GM20000 (cell line): Measurements from ENCODE around the gene CPS1.

Experiments
- DNase-seq: peaks from one replicate; pipeline ENCODE4 v3.0.0; 2012; ENCODE audit warnings: low spot score
- TF ChIP-seq, protein P1 (sequence below): IDR thresholded peaks from 2 replicates; pipeline ENCODE4 v1.5.1; 2012; ENCODE audit warnings: mild to moderate bottlenecking, control low read depth; ENCODE audit errors: extremely low read depth, missing control alignments

The CPS1 gene

DNA sequence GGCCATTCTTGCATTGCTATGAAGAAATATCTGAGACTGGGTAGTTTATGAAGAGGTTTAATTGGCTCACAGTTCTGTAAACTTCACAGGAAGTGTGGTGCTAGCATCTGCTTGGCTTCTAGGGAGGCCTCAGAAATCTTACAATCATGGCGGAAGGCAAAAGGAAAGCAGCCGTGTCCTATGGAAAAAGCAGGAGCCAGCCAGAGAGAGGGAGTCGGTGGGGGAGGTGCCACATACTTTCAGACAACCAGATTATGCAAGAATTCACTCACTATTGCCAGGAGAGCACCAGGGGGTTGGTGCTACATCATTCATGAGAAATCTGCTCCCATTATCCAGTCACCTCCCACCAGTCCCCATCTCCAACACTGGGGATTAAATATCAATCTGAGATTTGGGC, 64.1 kb downstream of the CPS1 start:
- no peak for DNase-seq
- TF ChIP-seq, protein P1, sequence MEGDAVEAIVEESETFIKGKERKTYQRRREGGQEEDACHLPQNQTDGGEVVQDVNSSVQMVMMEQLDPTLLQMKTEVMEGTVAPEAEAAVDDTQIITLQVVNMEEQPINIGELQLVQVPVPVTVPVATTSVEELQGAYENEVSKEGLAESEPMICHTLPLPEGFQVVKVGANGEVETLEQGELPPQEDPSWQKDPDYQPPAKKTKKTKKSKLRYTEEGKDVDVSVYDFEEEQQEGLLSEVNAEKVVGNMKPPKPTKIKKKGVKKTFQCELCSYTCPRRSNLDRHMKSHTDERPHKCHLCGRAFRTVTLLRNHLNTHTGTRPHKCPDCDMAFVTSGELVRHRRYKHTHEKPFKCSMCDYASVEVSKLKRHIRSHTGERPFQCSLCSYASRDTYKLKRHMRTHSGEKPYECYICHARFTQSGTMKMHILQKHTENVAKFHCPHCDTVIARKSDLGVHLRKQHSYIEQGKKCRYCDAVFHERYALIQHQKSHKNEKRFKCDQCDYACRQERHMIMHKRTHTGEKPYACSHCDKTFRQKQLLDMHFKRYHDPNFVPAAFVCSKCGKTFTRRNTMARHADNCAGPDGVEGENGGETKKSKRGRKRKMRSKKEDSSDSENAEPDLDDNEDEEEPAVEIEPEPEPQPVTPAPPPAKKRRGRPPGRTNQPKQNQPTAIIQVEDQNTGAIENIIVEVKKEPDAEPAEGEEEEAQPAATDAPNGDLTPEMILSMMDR, result no peak

DNA sequence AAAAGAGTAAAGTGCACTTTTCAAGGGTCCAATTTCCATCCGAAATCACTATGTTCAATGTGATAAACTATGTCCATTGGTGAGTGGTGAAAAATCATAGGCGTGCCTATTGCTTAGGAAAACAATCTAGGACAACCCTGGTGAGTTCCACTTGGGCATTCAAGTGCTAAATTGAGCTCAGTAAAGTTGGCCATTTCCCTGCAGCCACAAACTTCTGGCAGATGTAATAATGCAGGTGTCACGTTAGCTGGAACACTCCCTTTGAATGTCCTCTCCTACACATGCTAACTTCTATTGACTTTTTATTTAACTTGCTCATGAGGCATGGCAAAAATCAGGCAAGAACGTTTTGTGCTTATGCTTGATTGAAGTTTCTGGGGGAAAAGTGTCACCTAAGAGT, 67.1 kb downstream of the CPS1 start:
- TF ChIP-seq, protein P1, result no peak
- no peak for DNase-seq

DNA sequence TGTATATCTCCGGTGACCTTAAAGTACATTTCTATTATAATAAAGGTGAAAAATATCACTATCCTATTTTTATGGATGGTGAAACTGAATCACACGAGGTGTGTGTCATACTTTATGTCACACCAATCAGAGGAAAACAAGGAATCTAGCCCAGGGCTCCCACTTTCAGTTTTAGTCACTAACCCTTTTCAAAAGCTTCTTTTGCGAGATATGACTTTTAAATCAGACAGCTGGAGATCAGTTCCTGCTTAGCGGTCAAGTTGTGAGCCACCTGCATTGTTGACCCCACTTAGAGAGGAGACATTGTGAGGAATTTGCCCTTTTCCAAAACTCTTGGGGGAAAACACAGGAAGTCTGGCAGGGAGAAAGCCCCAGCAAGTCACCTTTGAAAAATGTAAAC, 70.5 kb downstream of the CPS1 start:
- DNase-seq, result no peak
- TF ChIP-seq, protein P1, result no peak

DNA sequence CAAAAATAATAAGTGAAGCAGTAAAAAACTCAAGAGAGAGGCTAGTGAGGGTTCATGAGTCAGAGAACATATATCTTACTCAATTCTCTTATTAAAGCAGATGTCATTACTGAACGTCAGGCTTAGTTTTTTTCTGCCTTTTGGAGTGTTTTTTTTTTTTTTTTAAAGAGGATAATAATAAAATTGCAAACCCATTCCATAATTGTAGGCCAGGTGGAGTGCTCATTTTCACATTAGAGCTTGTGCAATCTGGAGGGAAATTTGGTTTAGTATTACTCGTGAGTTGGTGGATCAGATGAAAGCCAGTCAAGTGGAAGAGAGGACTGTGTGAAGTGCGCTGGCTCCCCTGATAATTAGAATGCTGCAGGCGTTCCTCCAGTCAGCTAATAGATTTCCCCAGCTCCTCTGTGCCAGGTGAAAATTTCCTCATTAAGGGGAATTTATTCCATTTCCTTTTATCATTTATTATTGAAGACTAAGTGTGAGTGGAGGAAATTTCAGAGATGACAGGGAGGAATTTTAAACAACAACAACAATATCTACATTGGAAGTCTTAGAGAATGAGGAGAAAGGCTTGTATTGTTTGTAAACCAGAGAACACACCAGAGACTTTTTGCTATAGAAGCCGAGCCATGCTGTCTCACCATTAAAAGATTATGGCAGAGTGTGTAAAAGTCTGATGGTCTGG, 74.6 kb downstream of the CPS1 start:
- TF ChIP-seq, protein P1, result no peak
- DNase-seq, result no peak

DNA sequence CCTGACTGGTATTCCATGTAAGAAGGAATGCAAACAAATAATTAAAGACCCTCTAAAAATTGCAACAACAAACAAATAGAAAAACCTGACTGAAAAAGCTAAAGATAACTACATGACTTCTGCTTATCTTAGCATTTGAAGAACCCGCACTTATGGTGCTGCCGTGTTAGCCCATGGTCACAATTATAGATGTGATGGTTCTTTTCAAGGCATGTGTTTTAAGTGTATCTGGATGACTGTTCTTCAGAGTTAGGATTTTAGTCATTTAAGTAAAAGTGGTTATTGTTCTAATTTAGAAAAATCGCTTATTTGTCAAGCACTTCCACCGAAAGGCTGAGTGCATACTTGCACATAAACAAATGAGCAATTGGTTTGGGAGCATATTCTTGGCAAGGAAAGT, 77.3 kb downstream of the CPS1 start:
- TF ChIP-seq, protein P1, result no peak
- no peak for DNase-seq

DNA sequence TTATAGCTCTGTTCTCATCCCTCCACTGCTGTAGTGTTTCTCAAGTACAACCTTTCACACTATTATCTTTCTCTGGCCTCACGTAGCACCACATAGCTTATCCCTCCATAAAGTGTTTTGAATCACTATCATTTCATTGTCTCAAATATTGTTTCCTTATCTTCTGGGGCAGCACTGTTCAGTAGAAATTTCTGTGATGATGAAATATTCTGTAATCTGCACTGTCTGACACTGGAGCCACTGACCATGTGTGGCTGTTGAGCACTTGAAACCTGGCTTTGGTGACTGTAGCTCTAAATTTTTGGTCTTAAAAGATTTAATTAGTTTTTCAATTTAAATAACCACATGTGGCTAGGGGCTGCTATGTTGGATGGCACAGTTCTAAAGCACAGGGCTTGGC, 78.9 kb downstream of the CPS1 start:
- DNase-seq, result no peak
- TF ChIP-seq, protein P1, result no peak

DNA sequence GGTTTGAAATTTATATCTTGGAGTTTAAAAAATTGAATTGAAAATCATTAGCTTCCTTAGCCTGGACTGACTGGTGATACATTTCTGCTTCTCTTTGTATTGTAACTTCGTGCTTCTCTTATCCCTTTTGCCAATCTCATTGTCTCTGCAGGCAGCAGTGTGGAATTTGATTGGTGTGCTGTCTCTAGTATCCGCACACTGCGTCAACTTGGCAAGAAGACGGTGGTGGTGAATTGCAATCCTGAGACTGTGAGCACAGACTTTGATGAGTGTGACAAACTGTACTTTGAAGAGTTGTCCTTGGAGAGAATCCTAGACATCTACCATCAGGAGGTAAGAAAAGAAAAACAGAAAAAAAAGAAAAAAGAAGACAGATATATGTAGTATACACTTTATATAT, 85.9 kb downstream of the CPS1 start:
- TF ChIP-seq, protein P1, result no peak
- no peak for DNase-seq
